ENCODE measurements around the gene SPG7. TPM values are rescaled to one million over a fixed set of nuclear protein-coding genes. Genes with fewer than 3 reads are reported as not detected.

The SPG7 gene
- total and polyA plus RNA-seq, 11 donors = 84.0 to 168 (median 95.9) TPM

GRCh38 chr16:89482150-89482816, 25.9 kb upstream of the SPG7 start:
- ATAC-seq = peak in 2 of 4 donors; percentile 4 to 32

GRCh38 chr16:89482817-89483205, 25.4 kb upstream of the SPG7 start:
- TF ChIP-seq POLR2A (IDR thresholded peaks at IDR 0.05) = no peak
- TF ChIP-seq CTCF (IDR thresholded peaks at IDR 0.05) = no peak
- intact Hi-C loops (cut with DNase I) = loop anchor here in 5 of 10 donors (5.0 to 10.0 kb wide), 5 partner anchors 36 to 98 kb away; no protein-coding TSS in a partner anchor
- H3K36me3 ChIP-seq = peaks cover 0 to 10% (median 0%) of the 10 kb centered on the region in 9 donors
- peak in 1 of 4 donors; percentile 4 for ATAC-seq
- peak overlapping the region in 3 of 12 donors; percentile 0 to 20 (median 20) for H3K27ac ChIP-seq
- no peaks in the 10 kb centered on the region for H3K27me3 ChIP-seq
- H3K9me3 ChIP-seq = no peaks in the 10 kb centered on the region
- peaks cover 2 to 100% (median 80%) of the 10 kb centered on the region in 12 donors for H3K4me1 ChIP-seq
- no peak for DNase-seq
- H3K4me3 ChIP-seq = no peak overlapping the region
- WGBS, 4 donors = 62 to 77% (median 70%) methylated on average over 5 of the region's 5 CpGs

More at GRCh38 chr16:89482150-89482816, 25.9 kb upstream of the SPG7 start:
- DNase-seq = no peak
- Histone ChIP-seq H3K4me1 (peaks cover 2 to 100% (median 78%) of the 10 kb centered on the region in 12 donors), H3K36me3 (peaks cover 0 to 5% (median 0%) of the 10 kb centered on the region in 9 donors), H3K27me3 (no peaks in the 10 kb centered on the region), H3K27ac (peak overlapping the region in 3 of 12 donors; percentile 0 to 20 (median 20)), H3K9me3 (no peaks in the 10 kb centered on the region), H3K4me3 (no peak overlapping the region)
- TF ChIP-seq POLR2A (IDR thresholded peaks at IDR 0.05) = no peak
- TF ChIP-seq CTCF (IDR thresholded peaks at IDR 0.05) = no peak
- 43 to 56% (median 50%) methylated on average over 14 of the region's 14 CpGs for WGBS, 4 donors
- intact Hi-C loops (cut with DNase I) = loop anchor here in 5 of 10 donors (5.0 to 10.0 kb wide), 5 partner anchors 35 to 97 kb away; no protein-coding TSS in a partner anchor

GRCh38 chr16:89484041-89484501, 24.1 kb upstream of the SPG7 start:
- ATAC-seq (no peak), DNase-seq (no peak)
- intact Hi-C loops (cut with DNase I) = loop anchor here in 5 of 10 donors (5.0 to 10.0 kb wide), 5 partner anchors 37 to 99 kb away; no protein-coding TSS in a partner anchor
- peaks cover 0 to 10% (median 0%) of the 10 kb centered on the region in 9 donors for H3K36me3 ChIP-seq
- H3K4me3 ChIP-seq = no peak overlapping the region
- TF ChIP-seq CTCF (IDR thresholded peaks at IDR 0.05) (no peak), POLR2A (IDR thresholded peaks at IDR 0.05) (no peak)
- H3K27ac ChIP-seq = peak overlapping the region in 2 of 12 donors; percentile 2 to 47
- 69 to 72% (median 70%) methylated on average over 5 of the region's 5 CpGs for WGBS, 4 donors
- H3K27me3 ChIP-seq = no peaks in the 10 kb centered on the region
- peaks cover 2 to 99% (median 80%) of the 10 kb centered on the region in 12 donors for H3K4me1 ChIP-seq
- H3K9me3 ChIP-seq = no peaks in the 10 kb centered on the region

All from heart left ventricle (tissue), 16 donors.